NCI-H69 (cell line): ENCODE measurements around the gene PROC.

Experiments
- DNase-seq: peaks from one replicate; lab custom pipeline; 2025; lab: John Stamatoyannopoulos, UW

PROC gene

GRCh38 chr2:127418300-127419111 lies at the start of gene PROC:
TSS of gene PROC (plus strand) at chr2:127418427. CDS start at chr2:127419943, 1,516 bp downstream.
- DNase-seq = no peak

GRCh38 chr2:127370010-127370409 lies 48.2 kb upstream of the PROC start:
- DNase-seq = no peak

DNA sequence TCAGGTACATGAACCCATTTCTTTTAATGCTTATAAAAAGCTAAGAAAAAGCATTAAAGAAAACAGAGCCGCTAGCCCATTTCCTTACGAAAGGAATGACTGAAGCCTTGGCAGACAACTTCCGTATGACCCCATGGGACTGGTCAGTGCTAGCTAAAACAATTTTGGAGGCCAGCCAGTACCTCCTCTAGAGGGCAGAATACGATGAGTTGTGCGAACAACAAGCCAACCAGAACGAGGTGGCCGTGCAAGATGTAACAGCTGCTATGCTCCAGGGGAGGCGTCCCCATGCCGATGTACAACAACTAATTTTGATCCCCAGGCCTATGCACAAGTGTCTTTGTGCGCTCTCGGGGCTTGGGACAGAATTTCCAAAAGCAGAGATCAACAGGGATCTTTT lies 47.2 kb upstream of the PROC start:
- DNase-seq = no peak

DNA sequence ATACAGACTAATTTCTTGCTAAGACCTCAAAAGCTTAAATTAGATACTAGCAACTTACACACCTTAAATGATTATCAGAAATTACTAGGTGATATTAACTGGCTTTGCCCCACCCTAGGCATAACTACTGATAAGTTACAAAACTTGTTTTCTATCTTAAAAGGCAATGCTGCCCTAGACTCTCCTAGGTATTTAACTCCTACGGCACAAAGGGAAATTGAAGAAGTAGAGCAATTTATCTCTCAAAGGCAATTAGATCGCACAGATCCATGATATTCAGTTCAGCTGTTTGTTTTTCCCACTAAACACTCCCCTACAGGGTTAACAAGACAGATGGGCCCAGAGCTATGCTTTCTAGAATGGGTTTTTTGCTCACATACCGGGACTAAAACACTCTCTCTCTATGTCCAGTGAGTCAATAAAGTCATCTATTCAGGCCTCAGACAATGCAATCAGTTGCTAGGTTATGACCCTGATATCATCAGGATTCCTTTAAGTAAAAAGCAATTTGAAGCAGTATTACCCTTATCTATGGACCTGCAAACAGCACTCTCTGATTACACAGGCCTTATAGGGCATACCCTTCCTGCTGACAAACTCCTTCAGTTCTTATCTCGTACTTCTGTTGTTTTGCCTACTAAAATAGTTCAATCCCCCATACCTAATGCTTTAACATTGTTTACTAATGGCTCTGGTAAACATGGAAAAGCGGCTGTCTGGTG lies 44.7 kb upstream of the PROC start:
- DNase-seq = no peak

DNA sequence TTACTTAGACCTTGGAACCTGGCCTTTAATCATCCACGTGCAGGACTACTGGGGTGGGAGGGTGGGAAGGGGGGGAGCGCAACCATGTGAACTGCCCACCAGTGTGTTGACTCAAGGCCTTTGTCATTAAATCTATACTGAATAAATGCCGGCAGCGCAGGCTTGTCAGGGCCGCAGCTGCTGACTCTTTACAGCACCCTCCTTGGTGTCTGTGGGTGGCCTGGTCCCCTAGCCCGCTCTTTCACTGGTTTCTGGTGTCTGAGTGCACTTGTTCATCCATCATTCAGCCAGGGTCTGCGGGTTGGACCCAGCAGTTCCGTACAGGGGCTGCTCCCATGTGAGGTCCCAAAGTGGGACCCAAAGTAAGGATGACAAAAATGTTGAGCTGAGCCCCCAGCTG lies 42.0 kb upstream of the PROC start:
- DNase-seq = no peak

DNA sequence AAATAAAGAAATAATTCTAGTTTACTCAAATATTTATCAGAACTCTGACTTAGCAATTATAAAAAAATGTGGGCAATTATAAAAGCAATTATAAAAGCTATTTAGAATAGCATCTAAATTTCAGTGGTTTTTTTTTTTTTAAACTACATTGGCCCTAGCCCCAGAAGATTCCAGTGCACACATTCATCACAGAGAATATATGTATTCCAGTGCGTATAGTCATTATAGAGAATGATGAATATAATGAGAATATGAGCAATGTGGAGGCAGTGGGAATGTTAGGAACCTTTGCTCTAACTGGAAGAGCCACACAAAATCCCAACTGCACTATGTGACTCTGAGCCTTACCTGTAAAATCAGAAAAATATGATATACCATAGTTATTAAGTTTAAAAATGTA lies 41.0 kb upstream of the PROC start:
- DNase-seq = no peak

- no peak for DNase-seq
Observed at GRCh38 chr2:127378720-127379119, 39.5 kb upstream of the PROC start.

DNA sequence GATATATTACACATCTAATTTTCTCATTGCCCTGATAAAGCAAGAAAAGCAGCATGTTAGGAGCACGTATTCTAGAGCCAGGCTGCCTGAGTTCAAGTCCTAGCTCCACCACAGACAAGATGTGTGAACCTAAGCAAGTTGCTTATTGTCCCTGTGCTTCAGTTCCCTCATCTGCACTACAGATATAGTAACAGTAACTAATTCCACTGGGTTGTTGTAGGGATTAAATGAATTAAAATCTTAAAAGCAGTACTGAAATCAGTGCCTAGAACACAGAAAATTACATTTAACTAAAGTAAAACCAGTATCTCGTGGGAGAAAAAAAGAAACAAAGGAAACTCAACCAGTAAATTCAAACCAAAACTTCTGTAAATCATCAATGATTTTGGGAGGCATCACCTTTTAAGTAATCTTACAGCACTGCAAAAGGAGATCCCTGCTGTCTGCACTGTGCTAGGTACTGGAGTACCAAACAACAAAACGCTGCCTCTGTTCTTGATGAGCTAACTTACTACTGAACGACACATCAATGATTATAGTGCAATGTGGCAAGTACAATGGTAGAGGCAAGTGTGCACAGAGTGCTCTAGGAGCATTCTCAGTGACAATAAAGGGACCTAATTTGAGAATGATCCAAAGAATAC lies 38.4 kb upstream of the PROC start:
- DNase-seq = no peak

GRCh38 chr2:127381762-127382161 lies 36.5 kb upstream of the PROC start:
- no peak for DNase-seq

- no peak for DNase-seq
Observed at GRCh38 chr2:127382831-127383230, 35.4 kb upstream of the PROC start.

- DNase-seq = no peak
Observed at GRCh38 chr2:127384529-127384928, 33.7 kb upstream of the PROC start.

DNA sequence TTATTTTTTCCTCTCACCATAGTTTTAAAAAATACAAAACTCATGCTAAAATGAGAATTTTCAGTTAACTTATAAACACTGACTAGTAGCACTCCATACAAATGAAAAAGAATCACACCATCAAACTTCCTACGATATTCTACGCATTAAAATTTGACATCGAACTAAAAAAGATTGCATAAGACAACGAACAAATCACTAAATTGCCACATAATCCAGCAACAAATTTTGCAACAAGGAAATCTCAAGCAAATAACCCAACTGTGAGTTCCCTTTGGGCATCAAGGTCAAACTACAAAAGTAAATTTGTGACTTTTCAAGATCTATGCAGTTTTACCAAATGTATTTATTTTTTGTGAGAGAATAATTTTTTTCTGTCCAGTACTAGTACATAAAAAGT lies 32.0 kb upstream of the PROC start:
- DNase-seq = no peak

GRCh38 chr2:127386764-127387654 lies 31.2 kb upstream of the PROC start:
- DNase-seq = peak; percentile 91

DNA sequence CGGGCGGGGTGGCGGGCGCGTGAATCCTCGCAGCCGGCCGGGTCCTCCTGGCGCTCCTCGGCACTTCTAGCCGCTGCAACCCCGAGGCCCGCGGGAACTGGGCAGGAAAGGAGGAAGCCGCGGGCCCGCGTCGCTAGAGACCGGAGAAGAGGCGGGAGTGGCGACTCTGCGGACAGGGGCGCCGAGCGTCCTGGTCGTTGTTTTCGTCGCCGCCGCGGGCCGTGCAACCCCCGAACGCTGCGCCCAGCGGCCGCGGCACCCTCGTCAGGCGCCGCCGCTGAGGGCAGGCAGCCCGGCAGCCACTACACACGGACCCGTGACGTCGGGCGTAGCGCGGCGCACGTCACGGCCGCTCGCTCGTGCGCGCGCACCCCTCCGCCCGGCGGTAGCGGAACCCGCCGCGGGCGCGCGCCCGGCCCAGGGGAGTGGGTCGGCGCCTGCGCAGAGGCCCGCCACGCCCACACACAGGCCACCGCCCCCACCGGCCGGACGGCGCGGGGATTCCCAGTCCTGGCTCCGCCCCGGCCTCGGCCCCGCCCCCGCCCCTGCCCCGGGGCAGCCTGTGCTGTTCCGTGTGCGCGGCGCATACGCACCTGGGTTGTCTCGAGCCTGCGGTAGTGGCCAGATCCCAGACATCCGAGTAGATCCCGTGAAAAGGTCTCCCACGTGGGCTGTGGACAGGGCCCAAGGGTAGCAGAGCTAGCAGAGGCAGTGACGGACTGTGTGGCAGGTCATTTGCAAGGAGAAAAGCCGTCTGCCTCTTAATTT lies 30.4 kb upstream of the PROC start, which contains the start of gene MAP3K2:
TSS of gene MAP3K2 (minus strand) at position 321 of the 768 bp plus-strand sequence. CDS start 44,846 bp downstream, outside the sequence.
- DNase-seq = peak; percentile 93

DNA sequence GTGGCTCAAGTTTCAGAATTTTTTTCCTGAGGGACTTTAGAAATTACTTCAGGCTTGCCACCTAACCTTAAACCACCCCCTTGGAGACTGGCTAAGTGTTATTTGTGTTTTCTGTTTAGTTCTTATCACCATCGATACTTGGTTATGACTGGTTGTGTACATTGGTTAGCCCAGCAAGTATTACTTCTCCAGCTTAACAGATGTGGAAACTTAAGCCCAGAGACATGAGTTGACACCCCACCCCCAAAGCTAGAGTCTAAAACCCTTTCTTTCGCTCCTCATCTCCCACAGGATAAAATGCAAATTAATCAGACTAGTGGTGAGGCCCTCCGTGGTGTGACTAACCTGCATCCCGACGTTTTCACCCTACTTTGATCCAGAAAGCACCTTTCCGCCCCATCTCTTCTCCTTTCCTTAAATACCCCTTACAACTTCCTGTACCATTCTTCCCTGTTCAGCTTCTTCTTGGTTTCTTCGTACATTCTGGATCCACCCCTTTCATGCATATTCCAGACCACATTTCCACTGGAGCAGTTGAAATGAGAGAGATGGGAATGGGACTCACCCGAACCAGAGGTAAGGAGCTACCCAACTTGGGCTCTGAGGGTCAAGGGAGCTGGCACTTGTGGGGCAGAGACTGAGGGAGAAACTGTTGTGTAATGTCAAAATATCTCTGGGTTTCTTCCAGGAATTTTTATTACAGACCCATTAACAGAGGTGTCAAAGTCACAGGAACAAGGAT lies 29.6 kb upstream of the PROC start:
- DNase-seq = peak; percentile 24

DNA sequence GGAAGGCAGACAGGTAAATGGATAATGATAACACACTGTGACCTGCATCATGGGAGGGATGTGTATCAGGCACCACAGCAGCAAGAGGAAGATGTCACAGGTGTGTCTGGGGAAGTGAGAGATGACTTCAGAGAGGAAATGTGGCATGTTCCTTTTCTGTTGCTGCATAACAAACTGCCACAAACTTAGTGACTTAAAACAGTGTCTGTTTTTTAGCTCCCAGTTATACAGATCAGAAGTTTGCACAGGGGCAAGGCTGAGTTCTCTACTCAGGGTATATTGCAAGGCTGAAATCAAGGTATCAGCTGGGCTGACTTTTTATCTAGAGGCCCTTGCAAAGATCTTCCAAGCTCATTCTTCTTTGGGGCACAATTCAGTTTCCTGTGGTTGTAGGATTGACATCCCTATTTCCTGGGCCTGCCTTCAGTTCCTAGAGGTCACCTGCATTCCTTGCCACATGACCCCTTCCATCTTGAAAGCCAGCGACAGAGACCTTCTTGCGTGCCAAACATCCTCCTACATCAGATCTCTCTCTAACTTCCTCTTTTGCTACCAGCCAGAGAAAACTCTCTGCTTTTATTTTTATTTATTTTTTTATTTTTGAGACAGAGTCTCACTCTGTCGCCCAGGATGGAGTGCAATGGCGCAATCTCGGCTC lies 28.3 kb upstream of the PROC start:
- DNase-seq = no peak

DNA sequence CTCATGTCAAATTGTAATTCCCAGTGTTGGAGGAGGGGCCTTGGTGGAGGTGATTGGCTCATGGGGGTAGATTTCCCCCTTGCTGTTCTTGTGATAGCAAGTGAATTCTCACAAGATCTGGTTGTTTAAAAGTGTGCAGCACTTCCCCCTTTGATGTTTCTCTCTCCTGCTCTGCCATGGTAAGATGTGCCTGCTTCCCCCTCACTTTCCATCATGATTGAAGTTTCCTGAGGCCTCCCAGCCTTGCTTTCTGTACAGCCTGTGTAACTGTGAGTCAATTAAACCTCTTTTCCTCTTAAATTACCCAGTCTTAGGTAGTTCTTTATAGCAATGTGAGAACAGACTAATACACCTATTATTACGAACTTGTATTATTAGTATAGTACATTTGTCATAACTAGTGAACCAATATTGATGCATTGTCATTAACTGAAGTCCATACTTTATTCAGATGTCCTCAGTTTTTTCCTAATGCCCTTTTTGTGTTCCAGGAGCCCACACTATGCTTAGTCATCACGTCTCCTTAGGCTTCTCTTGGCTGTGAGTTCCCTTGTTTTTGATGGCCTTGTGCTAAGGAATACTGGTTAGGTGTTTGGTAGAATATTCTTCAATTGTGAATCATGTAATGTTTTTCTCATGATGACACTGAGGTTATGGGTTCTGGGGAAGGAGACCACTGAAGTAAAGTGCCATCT lies 25.9 kb upstream of the PROC start:
- no peak for DNase-seq

DNA sequence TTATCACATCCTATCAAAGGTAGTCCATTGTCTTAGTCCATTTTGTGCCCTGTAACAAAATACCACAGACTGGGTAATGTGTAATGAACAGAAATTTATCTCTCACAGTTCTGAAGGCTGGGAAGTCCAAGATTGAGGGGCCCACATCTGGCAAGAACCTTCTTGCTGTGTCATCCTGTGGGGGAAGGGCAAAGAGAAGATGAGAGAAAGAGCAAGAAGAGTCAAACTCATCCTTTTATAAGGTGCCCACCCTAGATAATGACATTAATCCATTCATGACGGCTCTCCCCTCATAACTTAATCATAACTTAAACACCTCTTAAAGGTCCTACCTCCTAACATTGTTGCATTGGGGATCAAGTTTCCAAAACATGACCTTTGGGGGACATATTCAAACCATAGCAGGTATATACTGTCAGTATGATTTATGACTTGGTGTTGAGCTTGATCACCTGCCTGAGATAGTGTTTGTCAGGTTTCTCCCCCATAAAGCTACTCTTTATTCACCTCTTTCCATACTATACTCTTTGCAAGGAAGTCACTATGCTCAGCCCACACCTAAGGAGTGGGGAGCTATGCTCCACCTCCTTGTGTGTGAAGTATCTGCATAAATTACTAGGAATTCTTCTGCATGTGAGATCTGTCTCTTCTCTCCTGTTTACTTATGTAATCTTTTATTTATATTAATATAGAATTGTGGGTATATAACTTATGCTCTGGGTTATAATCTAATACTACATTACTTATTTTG lies 25.2 kb upstream of the PROC start:
- DNase-seq = no peak
